Stomach smooth muscle (tissue), 2 donors: ENCODE data around the gene SNRNP70.
A peak's percentile ranks its signal among the peaks of the same experiment; 100 is the strongest.
"Not testable (repeated sequence)": the region's sequence is repeated elsewhere in the genome, so short reads cannot be mapped to it uniquely, and the experiment has no call there.

Experiments used
- H3K27ac ChIP-seq: one replicate; pipeline ENCODE4 v1.7.0; 2013; ENCODE audit warnings: mild to moderate bottlenecking, low read length, inconsistent platforms
- H3K27me3 ChIP-seq, 2 donors: one replicate each; pipeline ENCODE4 v1.7.0; 2013; ENCODE audit warnings: low read length in 2 of 2; ENCODE audit not compliant: insufficient read depth in 2 of 2, control insufficient read depth in 1 of 2
- H3K36me3 ChIP-seq, 2 donors: one replicate each; pipeline ENCODE4 v1.7.0; 2013; ENCODE audit warnings: low read length in 2 of 2; ENCODE audit not compliant: control insufficient read depth in 2 of 2, insufficient read depth in 2 of 2
- H3K4me1 ChIP-seq: one replicate; pipeline ENCODE4 v1.7.0; 2013; ENCODE audit warnings: low read length; ENCODE audit not compliant: control insufficient read depth, insufficient read depth
- H3K4me3 ChIP-seq, 2 donors: one replicate each; pipeline ENCODE4 v1.7.0; 2013; ENCODE audit warnings: low read length in 2 of 2
- H3K9ac ChIP-seq, 2 donors: one replicate each; pipeline ENCODE4 v1.7.0; 2013; ENCODE audit warnings: low read length in 2 of 2, mild to moderate bottlenecking in 1 of 2
- H3K9me3 ChIP-seq, 2 donors: one replicate each; pipeline ENCODE4 v1.7.0; 2013; ENCODE audit warnings: low read length in 2 of 2; ENCODE audit not compliant: control insufficient read depth in 2 of 2
- donor health status: healthy.
- donor health status: Pancreatic carcinoma.

Gene SNRNP70

GRCh38 chr19:49085020-49085867 lies at the start of gene SNRNP70:
TSS of gene SNRNP70 (plus strand) at chr19:49085451. CDS start at chr19:49086415, 964 bp downstream.
- H3K27me3 ChIP-seq, result no peaks in the 10 kb centered on the region
- H3K4me1 ChIP-seq, result peaks cover 24% of the 10 kb centered on the region
- H3K27ac ChIP-seq, result peak within 1 kb of the TSS; percentile 76
- peaks cover 10 to 13% of the 10 kb centered on the region in 2 donors for H3K36me3 ChIP-seq
- no peaks in the 10 kb centered on the region for H3K9me3 ChIP-seq
- peak within 1 kb of the TSS; percentile 95 to 96 for H3K9ac ChIP-seq
- H3K4me3 ChIP-seq, result peak within 1 kb of the TSS; percentile 92 to 99

GRCh38 chr19:49036815-49037214 lies 48.4 kb upstream of the SNRNP70 start, which contains the start of gene CGB1:
TSS of gene CGB1 (minus strand) at chr19:49036895. CDS start at chr19:49036711, 184 bp downstream.
- H3K4me3 ChIP-seq, H3K4me1 ChIP-seq, H3K36me3 ChIP-seq, H3K9me3 ChIP-seq, H3K9ac ChIP-seq, H3K27me3 ChIP-seq, H3K27ac ChIP-seq: not testable (repeated sequence)

DNA sequence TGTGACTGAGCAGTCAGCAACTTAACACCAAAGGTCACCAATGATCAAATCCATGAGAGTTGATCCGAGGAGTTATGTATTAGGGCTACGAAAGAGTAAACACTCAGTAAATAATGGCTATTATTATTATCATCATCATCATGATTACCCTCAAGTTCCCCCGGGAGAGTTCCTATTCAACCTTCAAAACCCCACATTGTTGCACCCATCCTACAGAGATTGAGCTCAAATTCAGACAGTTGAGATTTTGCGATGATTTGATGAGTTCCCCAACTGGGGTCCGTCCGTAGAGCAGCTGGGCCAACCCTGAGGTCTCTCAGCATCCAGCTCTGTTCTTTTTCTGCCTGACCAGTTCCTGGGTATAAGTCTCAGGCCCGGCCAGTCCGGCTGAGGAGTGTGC lies 47.1 kb upstream of the SNRNP70 start:
- H3K27ac ChIP-seq, H3K4me1 ChIP-seq, H3K9ac ChIP-seq, H3K9me3 ChIP-seq, H3K36me3 ChIP-seq, H3K27me3 ChIP-seq, H3K4me3 ChIP-seq: not testable (repeated sequence)

DNA sequence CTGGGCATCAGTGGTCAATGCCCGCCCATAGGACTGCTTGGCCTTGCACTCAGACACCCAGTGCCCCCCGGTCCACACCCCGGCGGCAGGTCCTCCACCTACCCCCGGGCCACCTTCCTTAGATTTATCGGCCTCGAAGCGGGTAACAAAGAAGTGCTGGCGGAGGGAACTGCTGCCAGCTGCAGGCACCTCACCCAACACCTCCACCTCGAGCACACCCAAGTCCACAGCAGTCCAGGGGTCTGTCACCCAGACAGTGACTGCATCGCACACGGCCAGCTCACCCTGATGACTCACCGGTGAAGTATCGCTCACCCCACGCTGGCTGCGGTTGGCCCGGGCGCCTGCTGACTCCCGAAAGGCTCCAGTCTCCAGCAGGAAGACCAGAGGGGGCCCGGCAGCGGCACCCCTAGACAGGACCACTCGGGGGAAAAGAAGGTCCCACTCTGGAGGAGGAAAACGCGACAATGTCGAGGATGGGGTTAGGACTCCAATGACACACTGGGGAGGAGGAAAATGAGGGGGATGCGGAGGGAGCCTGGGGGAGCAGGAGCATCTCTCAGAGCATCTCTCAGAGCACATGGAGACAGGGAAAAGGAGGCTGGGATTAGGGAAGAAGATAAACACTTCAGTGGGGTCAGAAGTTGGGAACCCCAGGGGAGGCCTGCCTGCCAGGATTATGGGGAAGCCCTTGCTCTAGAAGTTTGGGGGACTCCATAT lies 46.5 kb upstream of the SNRNP70 start:
- H3K36me3 ChIP-seq, H3K27me3 ChIP-seq, H3K4me3 ChIP-seq, H3K9ac ChIP-seq, H3K9me3 ChIP-seq, H3K4me1 ChIP-seq, H3K27ac ChIP-seq: not testable (repeated sequence)

DNA sequence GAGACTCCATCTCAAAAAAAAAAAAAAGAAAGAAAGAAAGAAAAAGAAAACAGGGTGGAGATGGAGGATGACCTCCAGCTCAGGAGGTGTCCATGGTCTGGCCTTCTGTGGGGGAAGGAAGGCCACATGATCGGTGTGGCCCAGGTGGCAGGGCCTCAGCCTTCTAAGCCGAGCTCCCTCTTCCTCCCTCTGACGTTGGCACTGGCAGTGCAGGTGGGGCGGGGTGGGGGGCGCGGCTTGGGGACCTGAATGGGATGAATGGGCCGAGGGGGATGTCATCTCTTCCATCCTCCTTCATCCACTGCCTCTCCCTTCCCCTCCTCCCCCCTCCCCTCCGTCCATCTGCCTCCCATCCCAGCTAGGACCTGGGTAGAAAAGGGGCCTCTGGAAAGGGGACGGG lies 45.5 kb upstream of the SNRNP70 start:
- H3K27me3 ChIP-seq, H3K4me3 ChIP-seq, H3K27ac ChIP-seq, H3K4me1 ChIP-seq, H3K9ac ChIP-seq, H3K36me3 ChIP-seq, H3K9me3 ChIP-seq: not testable (repeated sequence)

GRCh38 chr19:49042177-49042576 lies 43.1 kb upstream of the SNRNP70 start:
- Histone ChIP-seq H3K9ac (no peak overlapping the region), H3K27ac (no peak overlapping the region), H3K36me3 (no peaks in the 10 kb centered on the region), H3K4me1 (no peaks in the 10 kb centered on the region), H3K27me3 (no peaks in the 10 kb centered on the region), H3K4me3 (no peak overlapping the region), H3K9me3 (no peaks in the 10 kb centered on the region)

- not testable (repeated sequence) for H3K27ac ChIP-seq, H3K9me3 ChIP-seq, H3K4me3 ChIP-seq, H3K9ac ChIP-seq, H3K36me3 ChIP-seq, H3K4me1 ChIP-seq, H3K27me3 ChIP-seq
Measured at GRCh38 chr19:49042666-49043065, 42.6 kb upstream of the SNRNP70 start.

DNA sequence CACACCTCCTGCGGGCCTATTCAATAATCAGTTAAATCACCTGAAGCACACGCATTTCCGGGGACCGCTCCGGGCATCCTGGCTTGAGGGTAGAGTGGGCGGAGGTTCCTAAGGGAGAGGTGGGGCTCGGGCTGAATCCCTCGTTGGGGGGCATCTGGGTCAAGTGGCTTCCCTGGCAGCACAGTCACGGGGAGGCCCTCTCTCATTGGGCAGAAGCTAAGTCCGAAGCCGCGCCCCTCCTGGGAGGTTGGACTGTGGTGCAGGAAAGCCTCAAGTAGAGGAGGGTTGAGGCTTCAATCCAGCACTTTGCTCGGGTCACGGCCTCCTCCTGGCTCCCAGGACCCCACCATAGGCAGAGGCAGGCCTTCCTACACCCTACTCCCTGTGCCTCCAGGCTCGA lies 41.7 kb upstream of the SNRNP70 start, which contains the start of gene CGB5:
TSS of gene CGB5 (plus strand) at position 301 of the 400 bp plus-strand sequence. CDS start 362 bp downstream, outside the sequence.
- H3K4me1 ChIP-seq, H3K9me3 ChIP-seq, H3K27me3 ChIP-seq, H3K9ac ChIP-seq, H3K4me3 ChIP-seq, H3K36me3 ChIP-seq, H3K27ac ChIP-seq: not testable (repeated sequence)

DNA sequence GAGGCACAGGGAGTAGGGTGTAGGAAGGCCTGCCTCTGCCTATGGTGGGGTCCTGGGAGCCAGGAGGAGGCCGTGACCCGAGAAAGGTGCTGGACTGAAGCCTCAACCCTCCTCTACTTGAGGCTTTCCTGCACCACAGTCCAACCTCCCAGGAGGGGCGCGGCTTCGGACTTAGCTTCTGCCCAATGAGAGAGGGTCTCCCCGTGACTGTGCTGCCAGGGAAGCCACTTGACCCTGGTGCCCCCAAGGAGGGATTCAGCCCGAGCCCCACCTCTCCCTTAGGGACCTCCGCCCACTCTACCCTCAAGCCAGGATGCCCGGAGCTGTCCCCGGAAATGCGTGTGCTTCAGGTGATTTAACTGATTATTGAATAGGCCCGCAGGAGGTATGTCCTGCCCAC lies 36.2 kb upstream of the SNRNP70 start, which contains the start of gene CGB8:
TSS of gene CGB8 (minus strand) at position 101 of the 400 bp plus-strand sequence. CDS start 372 bp downstream, outside the sequence.
- H3K9me3 ChIP-seq, H3K27ac ChIP-seq, H3K27me3 ChIP-seq, H3K9ac ChIP-seq, H3K4me1 ChIP-seq, H3K4me3 ChIP-seq, H3K36me3 ChIP-seq: not testable (repeated sequence)

GRCh38 chr19:49049834-49050233 lies 35.4 kb upstream of the SNRNP70 start:
- H3K9me3 ChIP-seq, H3K9ac ChIP-seq, H3K4me1 ChIP-seq, H3K36me3 ChIP-seq, H3K27me3 ChIP-seq, H3K27ac ChIP-seq, H3K4me3 ChIP-seq: not testable (repeated sequence)
